ENCODE measurements around the gene NTN3. TPM values are rescaled to one million over a fixed set of nuclear protein-coding genes. Genes with fewer than 3 reads are reported as not detected.

NTN3 gene
- total RNA-seq, 3 donors from 2014 or later = 0.44 TPM; not detected in 2

DNA sequence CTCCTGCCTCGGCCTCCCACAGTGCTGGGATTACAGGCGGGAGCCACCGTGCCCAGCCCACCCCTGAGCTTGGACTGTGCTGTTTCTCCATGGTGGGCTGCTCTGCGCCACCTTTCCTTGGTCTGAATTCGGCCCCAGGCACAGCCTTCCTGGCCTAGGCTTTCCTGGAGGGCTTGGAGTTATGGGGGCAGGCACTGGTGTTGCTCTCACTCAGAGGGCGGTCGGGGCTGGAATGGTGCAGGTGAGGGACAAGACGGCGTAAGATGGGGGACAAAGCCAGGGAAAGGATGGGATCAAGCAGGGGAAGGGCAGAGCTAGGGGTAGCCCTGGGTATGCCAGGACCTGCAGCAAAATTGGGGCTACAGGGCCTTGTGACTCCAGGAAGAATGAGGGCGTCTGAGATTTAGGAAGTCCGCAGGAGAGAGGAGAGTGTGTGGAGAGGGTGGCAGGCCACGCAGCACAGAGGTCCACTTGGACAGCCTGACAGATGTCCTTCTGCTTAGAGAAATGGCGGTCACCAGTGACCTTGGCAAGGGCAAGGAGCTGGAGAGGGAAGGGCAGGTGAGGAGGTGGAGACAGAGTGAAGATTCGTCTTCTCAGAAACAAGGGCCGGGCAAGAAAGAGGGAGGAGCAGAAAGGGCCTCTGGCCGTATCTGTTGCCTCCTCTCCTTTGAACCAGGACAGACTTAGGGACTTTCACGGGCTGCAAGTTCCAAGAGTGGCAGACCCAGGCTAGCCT is 41.1 kb downstream of the NTN3 start:
- H3K4me1 ChIP-seq (ENCODE audit: low read depth) = peaks cover 27% of the 10 kb centered on the region

GRCh38 chr16:2512735-2513404 is 41.8 kb downstream of the NTN3 start:
- intact Hi-C loops (cut with DNase I, micrococcal nuclease) = no loop called here
- no peak overlapping the region for H3K4me3 ChIP-seq
- ATAC-seq = no peak
- no peaks in the 10 kb centered on the region for H3K9me3 ChIP-seq
- TF ChIP-seq, protein P1, sequence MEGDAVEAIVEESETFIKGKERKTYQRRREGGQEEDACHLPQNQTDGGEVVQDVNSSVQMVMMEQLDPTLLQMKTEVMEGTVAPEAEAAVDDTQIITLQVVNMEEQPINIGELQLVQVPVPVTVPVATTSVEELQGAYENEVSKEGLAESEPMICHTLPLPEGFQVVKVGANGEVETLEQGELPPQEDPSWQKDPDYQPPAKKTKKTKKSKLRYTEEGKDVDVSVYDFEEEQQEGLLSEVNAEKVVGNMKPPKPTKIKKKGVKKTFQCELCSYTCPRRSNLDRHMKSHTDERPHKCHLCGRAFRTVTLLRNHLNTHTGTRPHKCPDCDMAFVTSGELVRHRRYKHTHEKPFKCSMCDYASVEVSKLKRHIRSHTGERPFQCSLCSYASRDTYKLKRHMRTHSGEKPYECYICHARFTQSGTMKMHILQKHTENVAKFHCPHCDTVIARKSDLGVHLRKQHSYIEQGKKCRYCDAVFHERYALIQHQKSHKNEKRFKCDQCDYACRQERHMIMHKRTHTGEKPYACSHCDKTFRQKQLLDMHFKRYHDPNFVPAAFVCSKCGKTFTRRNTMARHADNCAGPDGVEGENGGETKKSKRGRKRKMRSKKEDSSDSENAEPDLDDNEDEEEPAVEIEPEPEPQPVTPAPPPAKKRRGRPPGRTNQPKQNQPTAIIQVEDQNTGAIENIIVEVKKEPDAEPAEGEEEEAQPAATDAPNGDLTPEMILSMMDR (IDR thresholded peaks at IDR 0.05) = no peak
- peaks cover 32% of the 10 kb centered on the region for H3K4me1 ChIP-seq (ENCODE audit: low read depth)
- peak in 2 of 3 donors; percentile 54 to 73 for DNase-seq
- H3K36me3 ChIP-seq (ENCODE audit: low read depth) = no peaks in the 10 kb centered on the region

More for the DNA sequence above, 41.1 kb downstream of the NTN3 start:
- Histone ChIP-seq H3K9me3 (no peaks in the 10 kb centered on the region), H3K4me3 (no peak overlapping the region), H3K36me3 (ENCODE audit: low read depth) (no peaks in the 10 kb centered on the region)
- TF ChIP-seq, protein P1 (IDR thresholded peaks at IDR 0.05) = no peak
- ATAC-seq (no peak), DNase-seq (peak in 1 of 3 donors; percentile 49)
- intact Hi-C loops (cut with DNase I, micrococcal nuclease) = no loop called here

GRCh38 chr16:2513405-2514332 is 42.6 kb downstream of the NTN3 start, which contains the start of gene ATP6V0C:
ATP6V0C (plus strand) TSS chr16:2513952; CDS start chr16:2514104, 152 bp downstream.
- Histone ChIP-seq H3K4me3 (peak within 1 kb of the TSS; percentile 98), H3K4me1 (ENCODE audit: low read depth) (peaks cover 39% of the 10 kb centered on the region), H3K36me3 (ENCODE audit: low read depth) (no peaks in the 10 kb centered on the region), H3K9me3 (no peaks in the 10 kb centered on the region)
- intact Hi-C loops (cut with DNase I, micrococcal nuclease) = no loop called here
- DNase-seq (peak; percentile 95 to 97 (median 96)), ATAC-seq (peak; percentile 89)
- TF ChIP-seq, protein P1 (IDR thresholded peaks at IDR 0.05) = no peak

DNA sequence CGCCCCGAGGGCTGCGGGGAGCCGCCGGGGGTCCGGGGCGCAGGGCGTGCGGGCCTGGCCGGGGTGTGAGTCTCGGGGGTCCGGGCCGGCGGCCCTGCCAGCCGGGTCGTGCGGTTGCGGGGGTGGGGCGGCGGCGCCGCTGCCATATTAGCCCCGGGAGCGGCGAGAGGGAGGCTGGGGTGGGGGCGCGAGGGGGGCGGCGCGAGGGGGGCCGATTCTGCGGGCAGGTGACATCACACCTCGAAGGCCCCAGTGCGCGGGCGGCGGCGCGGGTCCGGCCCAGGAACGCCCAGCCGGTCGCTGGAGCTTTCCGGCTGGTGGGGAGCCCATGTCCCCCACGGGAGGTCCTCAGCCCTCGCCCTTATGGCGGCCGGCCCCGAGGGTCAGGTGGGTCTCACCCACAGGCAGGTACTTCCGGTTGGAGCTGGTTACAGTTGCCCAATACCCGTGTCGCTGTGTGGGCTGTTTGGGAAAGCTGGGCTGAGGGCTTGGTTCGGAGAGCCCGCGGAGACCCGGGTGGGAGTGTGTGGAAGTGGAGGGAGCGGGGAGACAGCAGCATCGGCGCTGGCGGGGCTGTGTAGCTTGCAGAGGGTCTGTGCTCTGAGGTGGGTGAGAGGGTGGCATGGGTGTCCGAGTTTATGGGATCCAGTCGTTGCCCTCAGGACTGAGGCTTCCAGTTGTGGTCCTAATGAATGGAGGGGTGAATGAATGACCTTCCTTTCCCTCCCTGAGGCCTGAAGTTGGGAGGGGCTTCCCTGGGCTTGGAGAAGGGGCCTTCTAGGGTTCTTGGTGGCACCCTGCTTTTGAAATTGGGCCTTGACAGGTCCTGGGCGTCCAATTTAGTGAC is 43.5 kb downstream of the NTN3 start:
- H3K4me1 ChIP-seq (ENCODE audit: low read depth) = peaks cover 48% of the 10 kb centered on the region
- intact Hi-C loops (cut with DNase I, micrococcal nuclease) = no loop called here
- peak in 2 of 3 donors; percentile 71 to 78 for DNase-seq

More for the DNA sequence above, 43.5 kb downstream of the NTN3 start:
- peak; percentile 5 for ATAC-seq
- TF ChIP-seq, protein P1 (IDR thresholded peaks at IDR 0.05) = no peak
- Histone ChIP-seq H3K9me3 (no peaks in the 10 kb centered on the region), H3K4me3 (peak overlapping the region; percentile 98), H3K36me3 (ENCODE audit: low read depth) (no peaks in the 10 kb centered on the region)

Data from mucosa of descending colon (tissue), 3 donors.